Ectodermal cell (in vitro differentiated cells): ENCODE data around the gene KCNK13.

Experiments used
- H3K27ac ChIP-seq: 2 replicates; pipeline ENCODE4 v1.7.0; 2013; ENCODE audit warnings: mild to moderate bottlenecking, low read depth, low read length; ENCODE audit not compliant: insufficient read depth, poor library complexity, severe bottlenecking
- H3K27me3 ChIP-seq: 2 replicates; pipeline ENCODE4 v1.7.0; 2013; ENCODE audit warnings: mild to moderate bottlenecking, low read length; ENCODE audit not compliant: insufficient read depth, control insufficient read depth, poor library complexity, severe bottlenecking
- H3K36me3 ChIP-seq: one replicate; pipeline ENCODE4 v1.7.0; 2013; ENCODE audit warnings: low read length; ENCODE audit not compliant: control insufficient read depth, insufficient read depth
- H3K4me1 ChIP-seq: one replicate; pipeline ENCODE4 v1.7.0; 2013; ENCODE audit warnings: low read length; ENCODE audit not compliant: control insufficient read depth, insufficient read depth
- H3K4me3 ChIP-seq: 2 replicates; pipeline ENCODE4 v1.7.0; 2013; ENCODE audit warnings: low read depth, low read length, control low read depth; ENCODE audit not compliant: insufficient read depth
- H3K9me3 ChIP-seq: 2 replicates; pipeline ENCODE4 v1.7.0; 2013; ENCODE audit warnings: mild to moderate bottlenecking, low read length, moderate library complexity; ENCODE audit not compliant: control insufficient read depth
- WGBS, 2 experiments: methylation state at CpG; one replicate each; pipeline ENCODE4 v1.1.7; 2013; ENCODE audit warnings: missing lambda C conversion rate in 2 of 2; 5-methylcytosine and 5-hydroxymethylcytosine counted together

KCNK13 gene

GRCh38 chr14:90116444-90116843, 54.6 kb downstream of the KCNK13 start:
- Histone ChIP-seq H3K9me3 (no peaks in the 10 kb centered on the region), H3K4me1 (no peaks in the 10 kb centered on the region), H3K4me3 (no peak overlapping the region), H3K27ac (no peak overlapping the region), H3K27me3 (no peaks in the 10 kb centered on the region), H3K36me3 (no peaks in the 10 kb centered on the region)
- 87 to 89% methylated on average over 8 of the region's 8 CpGs for WGBS, 2 experiments

DNA sequence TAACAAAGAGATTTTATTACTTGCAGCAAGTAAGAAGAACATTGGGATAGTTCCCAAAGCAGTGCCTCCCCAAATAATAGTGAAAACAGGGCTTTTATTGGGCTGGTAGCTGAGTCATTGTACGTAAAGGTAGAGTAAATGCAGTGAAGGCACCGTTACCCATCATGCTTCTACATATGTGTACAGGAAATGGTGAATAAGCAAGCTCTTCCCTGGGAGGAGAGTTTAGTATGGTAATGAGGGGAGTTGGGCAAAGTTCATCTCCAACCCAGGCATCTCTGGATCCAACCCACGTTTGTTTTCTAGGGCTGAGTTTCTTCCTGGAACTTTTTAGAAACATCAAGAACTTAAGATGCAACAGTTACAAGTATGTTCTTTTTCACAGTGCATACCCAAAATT, 56.2 kb downstream of the KCNK13 start:
- Histone ChIP-seq H3K27ac (no peak overlapping the region), H3K36me3 (no peaks in the 10 kb centered on the region)
- whole genome bisulfite sequencing, 2 experiments: 94 to 97% methylated on average over 3 of the region's 3 CpGs

DNA sequence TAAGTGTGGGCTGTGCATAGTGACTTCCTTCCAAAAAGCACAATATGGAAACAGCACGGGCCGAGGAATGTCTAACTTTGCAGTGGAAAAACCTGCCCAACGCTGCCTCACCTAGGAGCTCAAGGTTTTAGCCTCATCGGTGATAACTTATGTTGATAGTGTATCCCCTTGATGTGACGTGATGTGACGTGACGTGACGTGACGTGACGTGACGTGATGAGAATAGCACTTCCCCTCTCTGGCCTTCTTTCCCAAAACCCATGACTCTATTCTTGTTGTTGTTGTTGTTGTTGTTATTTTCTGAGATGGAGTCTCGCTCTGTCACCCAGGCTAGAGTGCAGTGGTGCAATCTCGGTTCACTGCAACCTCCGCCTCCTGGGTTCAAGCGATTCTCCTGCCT, 64.5 kb downstream of the KCNK13 start:
- Histone ChIP-seq H3K4me1 (no peaks in the 10 kb centered on the region), H3K4me3 (no peak overlapping the region), H3K36me3 (no peaks in the 10 kb centered on the region), H3K9me3 (no peaks in the 10 kb centered on the region), H3K27ac (no peak overlapping the region), H3K27me3 (no peaks in the 10 kb centered on the region)
- 93 to 95% methylated on average over 15 of the region's 15 CpGs for WGBS, 2 experiments

More for the DNA sequence above, 56.2 kb downstream of the KCNK13 start:
- Histone ChIP-seq H3K4me1 (no peaks in the 10 kb centered on the region), H3K4me3 (no peak overlapping the region), H3K27me3 (no peaks in the 10 kb centered on the region), H3K9me3 (no peaks in the 10 kb centered on the region)

- 92 to 93% methylated on average over 10 of the region's 10 CpGs for WGBS, 2 experiments
- Histone ChIP-seq H3K27ac (no peak overlapping the region), H3K4me1 (no peaks in the 10 kb centered on the region), H3K9me3 (no peaks in the 10 kb centered on the region), H3K27me3 (no peaks in the 10 kb centered on the region), H3K36me3 (no peaks in the 10 kb centered on the region), H3K4me3 (no peak overlapping the region)
Observed at GRCh38 chr14:90132821-90133570, 71.2 kb downstream of the KCNK13 start.

- Histone ChIP-seq H3K36me3 (no peaks in the 10 kb centered on the region), H3K9me3 (no peaks in the 10 kb centered on the region), H3K4me1 (no peaks in the 10 kb centered on the region), H3K4me3 (no peak overlapping the region), H3K27me3 (no peaks in the 10 kb centered on the region), H3K27ac (no peak overlapping the region)
- 90 to 93% methylated on average over 4 of the region's 4 CpGs for WGBS, 2 experiments
Observed at GRCh38 chr14:90136904-90137303, 75.1 kb downstream of the KCNK13 start.

DNA sequence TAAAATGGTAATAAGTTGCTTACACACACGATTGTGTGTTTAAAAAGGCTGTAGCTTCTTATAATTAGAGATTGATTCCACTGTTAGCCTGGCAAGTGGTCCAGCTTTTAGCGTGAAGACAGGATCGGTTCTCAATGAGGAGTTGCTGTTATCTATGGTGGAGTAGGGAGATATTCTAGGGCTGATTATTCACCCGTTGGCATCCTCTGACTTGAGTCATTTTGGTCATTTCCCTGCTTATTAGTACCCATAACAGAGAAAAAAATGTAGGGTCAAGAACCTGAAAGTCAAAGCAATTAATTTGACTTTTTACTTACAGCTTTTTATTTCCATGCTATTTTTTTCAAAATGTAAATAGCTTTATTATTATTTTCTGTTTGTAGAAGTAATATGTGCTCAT, 76.0 kb downstream of the KCNK13 start:
- H3K4me1 ChIP-seq: no peaks in the 10 kb centered on the region
- no peak overlapping the region for H3K4me3 ChIP-seq
- no peaks in the 10 kb centered on the region for H3K36me3 ChIP-seq
- no peaks in the 10 kb centered on the region for H3K9me3 ChIP-seq
- WGBS, 2 experiments: 89% methylated on average over 4 of the region's 4 CpGs
- H3K27me3 ChIP-seq: no peaks in the 10 kb centered on the region
- H3K27ac ChIP-seq: no peak overlapping the region

- no peaks in the 10 kb centered on the region for H3K27me3 ChIP-seq
- no peaks in the 10 kb centered on the region for H3K36me3 ChIP-seq
- no peak overlapping the region for H3K4me3 ChIP-seq
- H3K27ac ChIP-seq: no peak overlapping the region
- no peaks in the 10 kb centered on the region for H3K4me1 ChIP-seq
- H3K9me3 ChIP-seq: no peaks in the 10 kb centered on the region
- 89 to 95% methylated on average over 4 of the region's 6 CpGs for WGBS, 2 experiments
Observed at GRCh38 chr14:90139199-90139598, 77.4 kb downstream of the KCNK13 start.

- Histone ChIP-seq H3K27me3 (no peaks in the 10 kb centered on the region), H3K4me3 (no peak overlapping the region), H3K4me1 (no peaks in the 10 kb centered on the region), H3K27ac (no peak overlapping the region), H3K36me3 (no peaks in the 10 kb centered on the region), H3K9me3 (no peaks in the 10 kb centered on the region)
- WGBS, 2 experiments: 82 to 86% methylated on average over 12 of the region's 12 CpGs
Observed at GRCh38 chr14:90140298-90140955, 78.6 kb downstream of the KCNK13 start.

GRCh38 chr14:90140956-90141316, 79.1 kb downstream of the KCNK13 start:
- Histone ChIP-seq H3K36me3 (no peaks in the 10 kb centered on the region), H3K27me3 (no peaks in the 10 kb centered on the region), H3K27ac (no peak overlapping the region), H3K4me1 (no peaks in the 10 kb centered on the region), H3K9me3 (no peaks in the 10 kb centered on the region), H3K4me3 (no peak overlapping the region)
- WGBS, 2 experiments: 90 to 94% methylated on average over 5 of the region's 5 CpGs

DNA sequence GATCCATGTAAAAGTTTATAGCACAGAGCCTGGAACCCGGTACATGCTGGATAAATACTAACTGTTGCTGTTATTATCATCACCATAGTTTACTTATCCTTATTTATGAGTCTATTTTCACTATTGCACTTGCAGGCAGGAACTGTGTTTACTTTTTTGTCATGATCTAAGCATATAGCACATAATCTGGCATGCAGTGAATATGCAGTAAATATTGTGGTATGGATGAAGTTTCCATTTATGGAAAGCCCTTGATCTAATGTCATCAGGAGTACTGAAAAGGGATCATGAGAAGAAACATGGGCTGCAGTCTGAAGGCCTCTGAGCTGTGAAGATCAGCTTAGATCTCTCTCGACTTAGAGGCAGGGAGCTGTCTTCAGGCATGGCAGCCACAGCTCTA, 91.6 kb downstream of the KCNK13 start:
- WGBS, 2 experiments: 91 to 95% methylated on average over 2 of the region's 2 CpGs
- H3K27me3 ChIP-seq: no peaks in the 10 kb centered on the region
- H3K4me3 ChIP-seq: no peak overlapping the region
- no peaks in the 10 kb centered on the region for H3K9me3 ChIP-seq
- no peaks in the 10 kb centered on the region for H3K36me3 ChIP-seq
- H3K4me1 ChIP-seq: no peaks in the 10 kb centered on the region
- H3K27ac ChIP-seq: no peak overlapping the region
